Skin of body (tissue), 2 donors: ENCODE measurements around the gene MCU. TPM values are rescaled to one million over a fixed set of nuclear protein-coding genes. Genes with fewer than 3 reads are reported as not detected.

ENCODE experiments used
- DNase-seq: peaks from one replicate; lab custom pipeline; 2025; lab: John Stamatoyannopoulos, UW
- total RNA-seq: library from RNA; depleted of rRNA; stranded (reverse); fragments of >200 nt; gene quantifications from one replicate; pipeline ENCODE4 v1.2.3, GENCODE V29; 2014

The MCU gene
- total RNA-seq, 1 donor from 2014 or later = 31.2 TPM

- peak; percentile 82 for DNase-seq
These were observed 142.4 kb downstream of the MCU start for GRCh38 chr10:72834183-72834825.

GRCh38 chr10:72840319-72840718 lies 148.4 kb downstream of the MCU start:
- DNase-seq = no peak

- DNase-seq = no peak
These were observed 149.5 kb downstream of the MCU start for GRCh38 chr10:72841487-72841886.

- no peak for DNase-seq
These were observed 150.2 kb downstream of the MCU start for GRCh38 chr10:72842164-72842563.

- DNase-seq = no peak
These were observed 154.3 kb downstream of the MCU start for GRCh38 chr10:72846238-72846637.

GRCh38 chr10:72847681-72848080 lies 155.7 kb downstream of the MCU start:
- no peak for DNase-seq

GRCh38 chr10:72850861-72851260 lies 158.9 kb downstream of the MCU start:
- DNase-seq = no peak

- no peak for DNase-seq
These were observed 159.6 kb downstream of the MCU start for GRCh38 chr10:72851509-72851908.

- no peak for DNase-seq
These were observed 160.6 kb downstream of the MCU start for GRCh38 chr10:72852508-72852907.

- no peak for DNase-seq
These were observed 163.2 kb downstream of the MCU start for GRCh38 chr10:72855129-72855528.

GRCh38 chr10:72855790-72856189 lies 163.8 kb downstream of the MCU start:
- DNase-seq = no peak

- no peak for DNase-seq
These were observed 166.1 kb downstream of the MCU start for GRCh38 chr10:72858067-72858466.

GRCh38 chr10:72862957-72863356 lies 171.0 kb downstream of the MCU start:
- no peak for DNase-seq

- DNase-seq = peak; percentile 6
These were observed 183.5 kb downstream of the MCU start for GRCh38 chr10:72875250-72876055.

- no peak for DNase-seq
These were observed 187.3 kb downstream of the MCU start for GRCh38 chr10:72879245-72879644.

- DNase-seq = no peak
These were observed 189.3 kb downstream of the MCU start for GRCh38 chr10:72881291-72881690.

GRCh38 chr10:72883861-72884260 lies 191.9 kb downstream of the MCU start:
- DNase-seq = no peak

- no peak for DNase-seq
These were observed 194.0 kb downstream of the MCU start for GRCh38 chr10:72885953-72886352.

GRCh38 chr10:72886621-72887020 lies 194.7 kb downstream of the MCU start:
- no peak for DNase-seq

GRCh38 chr10:72887043-72887442 lies 195.1 kb downstream of the MCU start:
- DNase-seq = no peak

GRCh38 chr10:72888151-72888638 lies 196.3 kb downstream of the MCU start:
- no peak for DNase-seq

GRCh38 chr10:72889391-72889831 lies 197.5 kb downstream of the MCU start:
- DNase-seq = peak; percentile 31

GRCh38 chr10:72890086-72890485 lies 198.1 kb downstream of the MCU start:
- no peak for DNase-seq
